ENCODE measurements around the gene TFDP2.
"Not testable (repeated sequence)": the region's sequence is repeated elsewhere in the genome, so short reads cannot be mapped to it uniquely, and the experiment has no call there.

The TFDP2 gene

DNA sequence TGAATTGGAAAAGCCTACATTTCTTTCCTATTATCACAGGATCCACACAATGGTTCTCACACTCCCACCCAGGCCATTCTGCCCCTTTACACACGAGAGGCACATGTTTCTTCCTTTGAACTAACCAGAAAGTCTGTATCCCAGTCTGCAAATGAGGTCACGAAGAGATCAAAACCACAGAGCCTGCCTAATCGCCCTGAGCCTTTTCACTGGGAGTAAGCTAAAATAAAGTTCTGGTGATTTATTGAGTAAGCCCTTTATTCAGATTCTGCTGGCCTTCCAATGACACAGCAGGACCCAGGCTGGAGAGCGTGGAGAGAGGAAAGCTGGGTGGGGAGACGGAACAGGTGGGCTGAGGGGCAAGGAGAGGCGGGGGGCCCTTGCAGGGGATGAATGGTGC, 194.2 kb downstream of the TFDP2 start:
- no peak for DNase-seq

DNA sequence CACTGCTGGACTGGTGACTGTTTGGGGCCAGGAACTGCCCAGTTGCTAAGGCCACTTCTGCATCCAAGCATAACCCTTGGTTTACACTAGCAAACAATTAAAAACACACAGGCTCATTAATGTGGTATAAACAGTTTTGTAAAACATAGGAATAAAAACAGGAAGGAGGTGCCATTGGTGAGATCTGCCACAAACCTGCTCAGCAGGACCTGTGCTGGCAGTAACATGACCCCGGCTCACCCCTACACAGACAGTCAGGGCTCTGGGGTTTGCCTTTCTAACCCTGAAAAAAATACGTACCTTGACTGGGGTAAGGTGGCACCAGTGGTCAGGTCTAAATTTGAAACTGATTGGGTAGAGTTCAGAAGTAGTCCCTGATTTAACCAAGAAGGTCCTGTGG, 196.7 kb downstream of the TFDP2 start:
- DNase-seq: no peak

DNA sequence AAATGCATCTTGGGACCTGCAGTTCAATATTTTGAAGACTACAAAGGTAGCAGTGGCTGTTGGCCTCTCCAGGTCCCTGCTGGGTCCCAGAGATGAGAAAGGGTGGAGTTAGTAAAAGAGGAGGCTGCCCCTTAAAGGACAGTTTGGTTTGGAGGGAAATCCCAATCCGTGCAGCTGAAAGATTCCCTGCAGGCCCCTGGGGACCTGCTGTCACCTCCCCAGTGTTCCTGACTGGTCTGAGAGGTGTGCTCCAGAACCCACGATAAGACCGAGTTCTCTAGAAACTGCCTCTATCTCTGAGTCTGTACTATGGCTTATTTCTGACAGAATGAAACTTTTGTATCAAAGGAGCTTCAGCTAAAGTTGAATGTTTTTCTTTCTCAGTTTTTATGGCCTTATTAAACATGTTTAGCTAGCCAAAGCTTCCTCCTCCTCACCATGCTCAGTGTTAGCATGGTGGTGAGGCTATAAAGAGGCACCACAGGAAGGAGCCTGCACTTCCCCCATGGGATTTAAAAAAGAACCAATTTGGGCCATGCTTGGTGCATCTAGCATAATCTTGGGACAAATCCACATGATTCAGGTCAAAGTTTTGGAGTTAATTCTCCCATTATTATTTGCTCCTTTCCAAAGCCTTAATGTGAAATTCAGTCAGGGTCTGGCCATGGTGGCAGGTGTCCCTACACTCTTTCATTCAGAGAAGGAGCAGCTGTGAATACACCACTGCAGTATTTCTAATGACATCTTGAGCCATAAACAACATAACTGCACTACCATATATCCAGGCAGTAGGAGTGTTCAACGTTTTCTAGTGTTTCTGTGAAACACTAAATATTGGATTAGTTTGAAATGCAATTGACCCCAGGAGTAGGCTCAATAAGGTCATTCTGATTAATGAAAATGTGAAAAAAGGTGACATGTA, 198.5 kb downstream of the TFDP2 start:
- no peak for DNase-seq

DNA sequence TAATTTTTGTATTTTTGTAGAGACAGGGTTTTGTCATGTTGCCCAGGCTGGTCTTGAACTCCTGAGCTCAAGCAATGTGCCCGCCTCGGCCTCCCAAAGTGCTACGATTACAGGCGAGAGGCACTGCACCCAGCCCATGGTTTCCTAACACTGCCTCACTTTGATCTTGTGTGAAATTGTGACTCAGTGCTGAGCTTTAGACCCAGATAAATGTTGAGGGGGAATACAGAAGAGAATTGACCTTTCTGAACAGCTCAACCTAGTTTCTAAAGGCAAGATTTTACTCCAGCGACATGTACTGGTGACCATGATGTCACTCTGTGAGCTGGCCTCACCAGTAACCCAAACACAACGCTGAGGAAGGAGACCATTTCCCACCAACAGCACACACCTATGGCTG, 199.4 kb downstream of the TFDP2 start:
- DNase-seq: no peak

DNA sequence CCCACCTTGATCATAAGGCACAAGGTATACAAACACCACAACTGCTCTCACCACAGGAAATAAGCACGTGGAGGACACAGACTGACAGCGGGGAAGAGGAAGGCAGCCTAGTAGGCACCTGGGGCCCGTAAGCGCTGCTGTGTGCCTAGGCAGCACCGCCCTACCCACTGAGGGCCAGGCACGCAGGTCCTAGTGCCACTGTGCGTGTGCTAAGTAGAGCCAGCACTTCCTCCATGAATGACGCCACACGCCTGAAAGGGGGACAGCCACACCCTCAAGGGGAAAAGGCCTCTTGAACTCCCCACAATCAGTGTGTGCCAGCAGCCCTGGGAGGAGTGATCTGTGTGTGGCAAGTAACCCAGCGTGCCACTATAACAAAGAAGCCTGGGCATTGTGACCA, 199.9 kb downstream of the TFDP2 start:
- no peak for DNase-seq

DNA sequence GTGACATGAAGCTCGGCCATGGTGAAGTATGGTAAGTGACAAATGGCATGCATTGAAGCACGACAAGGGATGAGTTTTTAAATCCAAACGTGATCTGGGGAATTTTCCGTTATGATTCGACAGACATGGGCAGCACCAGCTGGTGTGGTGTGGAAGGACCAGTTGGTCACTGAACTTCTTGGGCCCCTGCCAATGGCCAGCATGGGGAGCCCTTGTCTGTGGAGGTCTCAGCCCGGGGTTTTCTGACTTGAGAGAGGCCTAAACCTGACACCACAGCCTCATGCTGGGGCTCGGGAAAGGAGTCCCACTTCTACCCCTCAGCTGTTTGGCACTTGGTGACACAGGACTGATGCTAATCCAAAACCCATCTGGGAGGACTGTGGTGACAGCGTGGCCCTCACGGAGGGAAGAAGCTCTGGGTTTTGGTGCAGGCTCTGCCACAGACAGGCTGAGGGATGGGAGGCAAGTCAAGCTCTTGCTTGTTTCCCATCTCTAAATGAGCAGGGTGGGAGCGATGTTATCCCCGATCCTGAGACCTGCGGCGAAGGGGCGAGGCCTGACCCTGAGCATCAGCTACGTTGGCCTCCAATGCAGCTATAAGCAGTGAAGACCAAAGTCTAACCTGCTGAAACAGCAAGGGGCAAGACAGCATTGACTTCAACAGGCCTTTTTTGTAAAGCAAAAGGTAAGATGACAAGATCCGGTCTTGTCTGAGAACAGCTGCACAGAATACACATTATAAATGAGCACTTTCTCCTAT, 203.4 kb downstream of the TFDP2 start:
- DNase-seq: no peak

DNA sequence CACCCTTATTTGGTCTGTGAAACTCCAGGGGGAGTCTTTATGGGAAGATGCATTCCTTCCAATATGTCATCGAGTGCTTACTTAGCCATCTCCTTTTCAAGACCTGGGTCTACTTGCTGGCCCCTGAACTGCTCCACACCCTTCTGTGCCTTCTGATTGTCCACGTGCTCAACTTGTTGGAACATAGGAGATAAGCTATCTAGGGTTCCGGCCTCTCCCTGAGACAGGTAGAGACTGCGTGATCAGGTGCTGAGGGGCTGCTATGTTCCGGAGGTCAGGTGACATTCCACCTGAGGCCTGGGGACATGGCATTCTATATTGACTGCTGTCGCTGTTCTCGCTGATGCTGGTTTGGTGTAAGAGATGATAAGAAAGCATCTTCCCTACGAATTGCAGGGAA, 207.3 kb downstream of the TFDP2 start:
- no peak for DNase-seq

DNA sequence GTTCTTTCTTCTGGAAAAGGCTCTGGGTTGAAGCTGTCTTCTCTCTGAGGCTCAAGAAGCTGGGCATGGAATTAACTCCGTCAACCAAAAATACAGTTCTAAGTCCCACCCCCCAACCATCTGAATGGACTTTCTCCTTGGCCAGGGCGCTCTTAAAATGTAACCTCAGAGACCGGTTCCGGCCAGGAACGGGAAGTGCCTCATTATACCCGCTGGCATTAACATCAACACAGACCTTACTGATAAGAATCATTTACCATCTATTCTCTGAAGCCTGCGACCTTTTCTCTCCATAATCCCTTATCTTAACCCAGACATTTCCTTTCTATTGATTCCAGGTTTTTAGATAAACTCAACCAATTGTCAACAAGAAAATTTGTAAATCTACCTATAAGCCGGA, 208.3 kb downstream of the TFDP2 start:
- no peak for DNase-seq

DNA sequence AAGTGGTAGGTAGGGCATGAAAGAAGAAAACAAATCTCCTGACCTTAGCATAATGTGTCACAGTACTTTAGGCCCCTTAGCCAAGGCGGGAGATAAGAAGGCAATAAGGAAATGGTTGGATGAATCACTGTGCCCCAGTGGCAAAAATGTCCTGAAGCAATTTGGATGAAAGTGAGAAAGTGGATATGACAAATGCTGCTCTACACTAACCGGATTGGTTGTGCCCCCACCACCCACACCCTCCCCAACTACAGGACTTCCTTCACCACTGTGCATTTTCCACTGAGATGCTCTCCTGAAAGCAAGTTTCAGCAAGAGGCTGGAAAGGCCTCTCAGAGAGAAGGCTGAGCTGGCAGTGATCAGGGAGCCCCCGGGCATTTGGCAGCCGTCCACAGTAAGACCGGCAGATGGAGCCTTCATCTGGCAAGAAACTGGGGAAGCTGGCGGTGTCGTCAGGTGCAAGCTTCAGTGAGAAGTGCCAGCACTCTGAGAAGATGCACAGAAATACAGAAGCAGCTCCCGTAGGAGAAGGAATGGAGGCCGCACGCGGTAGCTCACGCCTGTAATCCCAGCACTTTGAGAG, 209.1 kb downstream of the TFDP2 start:
- DNase-seq: no peak

DNA sequence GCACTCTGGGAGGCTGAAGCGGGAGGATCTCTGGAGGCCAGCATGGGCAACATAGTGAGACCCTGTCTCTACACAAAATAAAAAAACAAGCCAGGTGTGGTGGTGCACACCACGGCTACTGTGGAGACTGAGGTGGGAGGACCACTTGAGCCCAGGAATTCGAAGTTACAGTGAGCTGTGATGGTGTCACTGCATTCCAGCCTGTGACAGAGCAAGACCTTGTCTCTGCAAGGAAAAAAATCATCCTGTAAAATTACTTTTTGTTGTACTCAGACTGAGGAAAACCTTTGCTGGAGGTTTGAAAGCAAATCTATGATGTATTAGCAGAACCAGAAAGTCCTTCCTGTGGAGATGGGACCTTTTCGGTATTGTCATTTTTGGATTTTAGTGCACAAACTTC, 209.6 kb downstream of the TFDP2 start:
- DNase-seq: no peak

DNA sequence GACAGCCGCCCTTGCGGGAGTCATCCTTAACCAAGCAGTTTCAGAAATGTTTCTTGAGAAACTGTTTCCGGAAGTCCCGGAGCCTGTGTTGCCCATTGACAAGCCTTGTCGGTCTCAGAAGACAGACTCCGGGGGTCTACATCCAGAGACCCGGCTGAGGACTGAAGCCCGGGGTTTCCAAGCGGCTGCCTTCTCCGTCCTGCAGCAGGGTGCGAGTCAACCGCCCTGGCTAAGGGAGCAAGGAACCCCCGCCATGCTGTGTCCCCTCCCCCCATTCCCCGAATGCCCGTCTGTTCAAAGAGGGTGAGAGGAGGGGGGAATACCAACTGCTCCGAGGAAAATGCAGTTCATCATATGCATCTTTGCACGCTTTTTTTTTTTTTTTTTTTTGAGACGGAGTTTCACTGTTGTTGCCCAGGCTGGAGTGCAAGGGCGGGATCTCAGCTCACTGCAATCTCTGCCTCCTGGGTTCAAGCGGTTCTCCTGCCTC, 211.3 kb downstream of the TFDP2 start:
- DNase-seq: no peak

DNA sequence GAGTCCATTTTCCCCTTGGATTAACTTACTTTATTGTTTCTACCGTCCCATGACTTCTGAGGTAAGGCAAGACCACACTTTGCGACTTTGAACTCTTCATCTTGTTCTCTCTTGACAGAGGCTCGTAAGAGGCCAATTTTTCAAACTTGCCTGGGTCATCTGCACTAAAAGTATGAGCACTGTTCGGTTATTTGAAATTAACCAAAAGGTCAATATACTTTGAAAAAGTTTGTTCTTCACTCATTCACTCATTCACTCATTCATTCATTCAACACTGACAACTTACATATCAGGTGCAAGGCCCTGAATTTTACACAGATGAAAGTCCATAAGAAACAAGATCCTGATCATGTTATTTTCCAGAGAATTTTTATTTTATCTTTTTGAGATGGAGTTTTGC, 215.0 kb downstream of the TFDP2 start:
- no peak for DNase-seq

DNA sequence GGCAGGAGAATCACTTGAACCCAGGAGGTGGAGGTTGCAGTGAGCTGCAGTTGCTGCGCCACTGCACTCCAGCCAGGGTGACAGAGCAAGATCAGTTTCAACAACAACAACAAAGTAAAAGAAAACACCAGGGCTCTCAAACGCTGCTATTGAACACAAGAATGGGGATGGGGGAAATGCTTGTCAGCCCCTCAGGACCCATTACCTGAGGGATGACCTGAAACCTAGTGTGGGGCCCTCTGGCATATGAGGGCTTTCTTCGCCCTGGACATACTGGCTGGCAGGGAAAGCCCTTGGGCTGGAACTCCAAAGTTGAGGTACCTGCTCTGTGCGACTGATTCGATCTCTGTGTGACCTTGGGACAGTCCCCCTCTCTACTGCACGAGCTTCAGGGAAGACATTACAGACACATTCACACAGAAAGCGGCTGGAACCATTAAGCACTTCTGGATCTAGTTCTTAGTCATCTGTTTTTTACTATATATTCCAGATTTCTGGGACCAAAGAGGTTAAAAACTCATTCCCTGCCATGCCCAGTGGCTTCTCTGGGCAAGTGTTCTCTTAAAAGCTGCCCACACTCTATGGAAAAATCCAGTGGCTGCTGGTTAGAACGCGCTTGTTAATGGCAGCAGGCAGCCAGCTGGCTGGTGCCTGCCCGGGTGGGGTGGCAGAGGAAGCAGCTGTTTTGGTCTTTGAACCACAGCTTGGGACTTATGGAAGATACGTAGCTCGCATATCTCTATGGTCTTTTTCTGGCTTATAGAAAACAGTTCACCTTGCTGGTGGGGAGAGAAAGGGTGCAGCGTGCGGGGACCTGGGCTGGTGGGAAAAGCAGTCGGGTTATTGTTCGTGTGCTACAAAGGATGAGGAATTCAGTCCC, 215.7 kb downstream of the TFDP2 start:
- DNase-seq: no peak

DNA sequence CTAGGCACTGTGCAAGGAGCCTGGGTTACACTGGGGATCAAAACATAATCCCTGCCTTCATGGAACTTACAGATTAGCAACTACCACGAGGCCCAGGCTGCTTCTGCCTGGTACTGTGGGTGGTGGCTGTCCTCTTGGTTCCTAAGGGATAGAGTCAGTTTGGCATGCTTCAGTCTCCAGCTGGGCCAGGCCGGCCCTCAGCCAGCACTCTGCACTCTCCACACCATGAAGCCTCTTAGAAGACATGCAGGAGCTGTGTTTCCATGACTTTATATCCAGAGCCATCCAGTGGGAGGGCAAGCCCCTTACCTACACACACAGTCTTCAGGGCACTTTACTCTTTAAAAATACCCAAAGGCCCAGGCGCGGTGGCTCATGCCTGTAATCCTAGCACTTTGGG, 218.5 kb downstream of the TFDP2 start:
- DNase-seq: no peak

DNA sequence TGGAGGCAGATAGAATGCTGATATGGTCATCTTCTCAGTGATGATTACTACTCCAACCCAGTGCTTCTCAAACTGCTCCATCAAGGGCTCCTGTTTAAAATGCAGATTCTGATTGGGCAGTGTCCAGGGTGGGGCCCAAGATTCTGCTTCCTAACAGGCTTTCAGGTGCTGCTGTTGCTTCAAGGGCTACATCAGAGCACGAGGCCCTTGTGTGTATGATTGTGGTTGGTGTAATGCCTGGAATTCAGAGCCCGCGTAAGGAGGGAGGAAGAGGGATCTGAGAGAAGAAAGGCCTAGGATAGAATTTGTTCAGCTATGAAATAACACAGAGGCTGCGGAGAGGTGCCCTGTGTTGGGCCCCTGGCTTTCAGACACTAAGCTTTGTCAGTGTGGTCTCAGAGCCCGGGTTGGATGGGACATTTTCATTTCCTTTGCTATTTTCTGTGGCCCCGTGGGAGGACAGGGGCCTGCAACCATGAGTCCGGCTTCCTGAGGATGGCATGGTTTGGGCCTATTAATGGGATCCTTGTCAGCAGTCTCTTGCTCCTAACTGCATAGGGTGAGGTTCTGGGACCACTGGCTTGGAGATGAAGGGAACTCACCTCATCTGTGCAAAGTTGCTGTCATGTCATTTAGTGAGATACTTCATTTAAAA, 219.9 kb downstream of the TFDP2 start:
- DNase-seq: no peak

DNA sequence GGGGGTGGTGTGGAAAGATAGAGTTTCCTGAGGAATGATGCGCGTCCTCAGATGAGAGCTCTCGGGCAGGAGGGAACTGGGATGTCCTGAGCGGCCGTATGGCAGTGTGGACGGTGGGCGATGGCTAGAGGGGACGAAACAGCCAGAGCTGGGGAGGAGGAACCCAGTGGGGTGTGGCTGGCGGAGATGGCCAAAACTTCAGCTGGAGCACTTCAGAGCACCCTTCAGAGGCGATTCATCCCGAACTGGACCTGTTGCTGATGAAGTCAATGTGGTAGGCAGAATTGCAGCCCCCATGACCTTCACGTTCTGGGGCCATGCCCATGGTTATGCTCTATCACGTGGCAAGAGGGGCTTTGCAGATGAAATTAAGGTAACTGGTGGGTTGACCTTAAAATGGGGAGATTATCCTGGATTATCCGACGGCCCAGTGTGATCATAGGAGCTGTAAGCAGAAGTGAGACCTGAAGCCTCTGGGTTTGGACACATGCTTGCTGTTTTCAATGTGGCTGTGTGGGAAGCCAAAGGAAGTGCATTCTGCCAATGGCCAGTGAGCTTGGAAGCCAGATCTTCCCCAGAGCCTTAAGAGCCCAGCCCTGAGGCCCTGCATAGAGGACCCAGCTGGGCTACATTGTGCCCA, 220.6 kb downstream of the TFDP2 start:
- no peak for DNase-seq

DNA sequence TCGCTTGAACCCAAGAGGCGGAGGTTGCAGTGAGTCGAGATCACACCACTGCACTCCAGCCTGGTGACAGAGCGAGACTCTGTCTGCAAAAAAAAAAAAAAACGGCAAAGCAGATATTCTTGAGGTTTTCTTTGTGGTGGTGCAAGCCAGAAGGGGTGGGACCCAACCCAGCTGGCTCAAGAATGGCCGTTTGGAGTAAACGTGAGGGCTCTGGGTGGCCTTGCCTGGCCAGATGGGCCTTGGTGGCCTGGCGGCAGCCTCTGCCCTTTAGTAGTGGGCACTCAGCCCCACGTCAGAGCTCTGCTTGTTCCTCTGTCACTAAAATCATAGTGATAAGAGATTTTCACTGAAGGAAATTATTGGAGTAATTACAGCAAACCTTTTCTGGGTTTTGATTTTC, 222.4 kb downstream of the TFDP2 start:
- DNase-seq: no peak

DNA sequence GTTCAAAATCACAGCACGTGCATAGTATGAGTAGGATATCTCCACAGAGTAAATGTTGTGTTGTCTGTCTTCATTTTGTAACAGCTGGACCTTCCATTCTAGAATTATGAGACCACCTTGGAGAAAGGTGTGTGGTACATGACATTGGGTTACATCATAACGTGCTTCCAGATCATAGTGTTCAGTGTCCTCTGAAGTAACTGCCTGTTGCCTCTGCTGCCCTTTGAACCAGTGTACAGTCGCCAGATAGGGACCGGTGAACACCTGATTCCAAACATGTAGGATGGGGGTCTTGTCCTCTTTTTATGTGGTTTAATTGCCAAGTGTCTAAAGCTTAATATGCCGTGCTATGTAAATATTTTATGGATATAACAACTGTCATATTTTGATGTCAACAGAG, 223.7 kb downstream of the TFDP2 start:
- DNase-seq: not testable (repeated sequence)

DNA sequence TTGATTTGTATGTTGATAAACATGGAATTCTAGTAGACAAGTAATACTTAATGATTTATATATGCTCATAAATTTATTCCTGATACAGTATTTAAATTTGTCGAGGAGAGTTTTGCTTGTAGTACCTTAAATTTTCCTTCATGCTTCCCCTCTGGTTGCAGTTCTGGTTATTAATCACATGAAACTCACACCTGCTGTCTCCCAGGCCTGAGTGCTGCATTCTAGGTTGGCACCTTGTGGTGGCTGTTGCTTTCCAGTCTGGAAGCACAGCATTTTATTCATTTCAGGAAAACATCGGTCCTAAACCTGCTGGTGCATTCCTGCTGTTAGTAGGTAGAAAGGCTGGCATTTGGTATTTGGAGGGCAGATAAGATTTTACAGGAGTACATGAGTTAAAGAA, 228.0 kb downstream of the TFDP2 start:
- no peak for DNase-seq

DNA sequence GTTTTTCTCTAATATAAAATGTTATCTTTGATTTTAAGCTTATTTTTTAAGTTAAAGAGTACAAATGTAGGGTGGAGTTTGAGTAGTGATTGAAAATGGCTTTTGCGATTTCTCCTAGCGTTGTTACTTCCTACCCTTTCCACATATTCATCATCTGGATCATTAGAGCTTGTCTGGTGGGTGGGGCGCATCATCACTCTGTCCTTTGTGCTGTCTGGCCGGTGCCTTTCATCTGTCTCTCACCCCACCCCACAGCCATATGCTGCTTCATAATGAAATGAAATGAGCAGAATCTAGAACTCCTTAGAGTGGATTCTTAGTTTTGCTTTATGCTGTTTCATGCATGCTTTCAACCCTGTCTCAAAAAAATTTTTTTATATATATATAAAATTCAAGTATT, 228.6 kb downstream of the TFDP2 start:
- DNase-seq: no peak

DNA sequence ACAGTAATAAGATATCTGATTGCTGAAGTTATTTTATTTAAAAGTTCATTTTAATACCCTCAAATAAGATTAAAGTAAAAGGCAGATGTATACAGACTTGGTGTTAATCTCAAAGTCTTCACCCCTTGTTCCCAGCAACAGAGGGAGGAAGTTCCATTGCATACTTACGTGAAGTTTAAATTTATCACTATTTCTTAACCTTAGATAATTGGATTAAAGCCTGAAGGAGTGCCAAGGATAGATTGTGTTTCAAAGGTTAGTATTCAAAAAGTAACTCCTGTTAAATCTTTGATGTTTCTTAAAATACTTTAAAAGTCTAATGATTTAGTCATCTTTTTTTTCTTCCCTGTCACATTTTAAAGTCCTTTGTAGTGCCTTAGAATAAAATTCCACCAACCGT, 233.6 kb downstream of the TFDP2 start:
- no peak for DNase-seq

DNA sequence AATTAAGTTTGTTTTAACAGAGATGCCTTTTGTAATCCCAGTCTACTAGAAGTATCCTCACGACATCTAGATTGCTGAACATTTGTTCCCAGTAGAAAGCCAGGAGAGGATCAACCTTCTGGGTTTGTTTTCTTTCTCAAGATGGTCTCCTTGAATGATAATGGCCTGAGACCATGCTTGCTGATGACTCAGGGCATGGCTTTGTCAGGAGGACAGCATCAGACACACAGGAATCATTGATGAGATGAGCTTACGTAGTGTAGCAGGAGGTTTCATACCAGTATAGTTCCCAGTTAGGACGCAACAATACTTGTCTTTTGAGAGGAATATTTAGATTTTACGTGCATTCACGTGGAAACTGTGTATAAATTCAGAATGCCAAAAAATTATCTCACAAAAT, 234.3 kb downstream of the TFDP2 start:
- DNase-seq: no peak

Measured in CD4-positive, alpha-beta T cell treated with Interleukin-1 beta for 1 hour (primary cell).